Naive thymus-derived CD8-positive, alpha-beta T cell (primary cell): ENCODE results near the gene DNAH9. TPM values are rescaled to one million over a fixed set of nuclear protein-coding genes. Genes with fewer than 3 reads are reported as not detected.

ENCODE experiments used
- ATAC-seq, 2 donors: fragments of 150-1000 bp; cut with Tn5 transposase in 1 of 2; sonication (Bioruptor Pico), chemical (Tn5 transposase) in 1 of 2; 1 replicate in 1 of 2; 2 replicates in 1 of 2; pipeline ENCODE4 v1.10.0; 2021; ENCODE audit warnings: mild to moderate bottlenecking in 2 of 2, moderate library complexity in 2 of 2
- POLR2A ChIA-PET: fragments of 350-600 bp; sonication (Branson Sonifier 250); formaldehyde crosslinking; loops from one replicate; lab custom pipeline; 2021; ENCODE audit warnings: antibody characterized with exemption; lab: Charles Lee
- DNase-seq, 10 donors: peaks; one replicate each; pipeline versions ENCODE4 v3.0.0 to v3.0.0-alpha.2; 2020 to 2022
- H3K27ac Mint-ChIP-seq, 10 donors: one replicate each; pipeline ENCODE4 v1.8.0; 2020 to 2022; ENCODE audit warnings: mild to moderate bottlenecking in 10 of 10, mixed read lengths in 10 of 10, moderate library complexity in 4 of 10, inconsistent platforms in 1 of 10
- H3K27me3 Mint-ChIP-seq, 5 donors: one replicate each; pipeline ENCODE4 v1.8.0; 2021 to 2022; ENCODE audit warnings: mixed read lengths in 5 of 5
- H3K36me3 Mint-ChIP-seq, 3 donors: one replicate each; pipeline ENCODE4 v1.8.0; 2020 to 2022; ENCODE audit warnings: mixed read lengths in 3 of 3, mild to moderate bottlenecking in 2 of 3, inconsistent platforms in 1 of 3
- H3K4me1 Mint-ChIP-seq, 4 donors: one replicate each; pipeline ENCODE4 v1.8.0; 2021 to 2022; ENCODE audit warnings: mixed read lengths in 4 of 4
- H3K4me3 Mint-ChIP-seq, 10 donors: one replicate each; pipeline ENCODE4 v1.8.0; 2020 to 2022; ENCODE audit warnings: mild to moderate bottlenecking in 10 of 10, mixed read lengths in 10 of 10, moderate library complexity in 6 of 10, inconsistent platforms in 1 of 10
- H3K9me3 Mint-ChIP-seq, 9 donors: one replicate each; pipeline ENCODE4 v1.8.0; 2020 to 2022; ENCODE audit warnings: mixed read lengths in 9 of 9, mild to moderate bottlenecking in 3 of 9, inconsistent platforms in 1 of 9, moderate library complexity in 1 of 9
- polyA plus RNA-seq, 3 donors: library from polyadenylated mRNA; unstranded; fragments of 300-500 nt; fragmentation: Illumina TruSeq; gene quantifications; one replicate each; pipeline ENCODE4 v1.2.3, GENCODE V29; 2021
- total RNA-seq, 8 experiments: library from RNA in 2 of 8; stranded (reverse) in 2 of 8; gene quantifications; one replicate each; pipeline ENCODE4 v1.2.3 and lab custom pipeline; 2021 to 2026

Gene DNAH9
- total and polyA plus RNA-seq, 5 experiments from 2014 or later: not detected

DNA sequence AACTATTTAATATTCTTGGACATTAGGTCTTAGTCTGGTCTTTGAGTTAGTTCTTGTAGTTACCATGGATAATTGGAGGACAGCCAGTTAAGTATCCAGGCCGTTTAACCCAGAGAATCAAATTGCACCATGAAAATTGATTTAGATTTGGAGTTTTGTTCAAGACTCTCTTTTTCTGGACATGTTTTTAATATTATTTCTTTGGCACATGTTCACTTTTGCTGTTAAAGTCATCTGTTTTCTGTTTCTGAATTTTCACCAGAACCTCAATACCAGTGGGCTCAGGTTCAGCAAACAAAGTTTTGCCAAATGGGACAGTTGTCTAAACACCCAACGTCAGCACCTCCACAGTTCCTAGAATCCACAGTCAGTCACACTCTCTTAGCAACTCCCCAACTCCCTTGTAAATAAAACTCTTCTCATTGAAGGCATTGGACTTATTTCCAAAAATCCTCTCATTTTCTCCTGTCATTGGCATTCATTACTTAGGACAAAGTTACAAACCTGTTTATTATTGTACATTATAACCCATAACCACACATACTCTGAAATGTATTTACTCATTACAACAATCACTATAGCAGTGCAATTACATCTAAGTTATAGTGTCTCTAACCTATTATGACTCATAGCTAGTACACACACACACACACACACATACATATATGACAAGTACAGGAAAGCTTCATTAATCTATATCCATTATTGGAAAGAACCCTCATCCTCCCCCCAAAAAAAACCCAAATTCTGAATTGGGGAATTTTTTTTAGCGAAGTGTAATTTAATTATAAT, 33.5 kb upstream of the DNAH9 start:
- DNase-seq (no peak), ATAC-seq (no peak)
- Mint-ChIP-seq H3K27me3 (peaks cover 0 to 10% (median 0%) of the 10 kb centered on the region in 5 donors), H3K4me3 (no peak overlapping the region), H3K36me3 (no peaks in the 10 kb centered on the region), H3K4me1 (peaks cover 0 to 1% (median 0%) of the 10 kb centered on the region in 4 donors), H3K9me3 (peaks cover 0 to 10% (median 7%) of the 10 kb centered on the region in 9 donors), H3K27ac (no peak overlapping the region)
- POLR2A ChIA-PET: no interaction called here

DNA sequence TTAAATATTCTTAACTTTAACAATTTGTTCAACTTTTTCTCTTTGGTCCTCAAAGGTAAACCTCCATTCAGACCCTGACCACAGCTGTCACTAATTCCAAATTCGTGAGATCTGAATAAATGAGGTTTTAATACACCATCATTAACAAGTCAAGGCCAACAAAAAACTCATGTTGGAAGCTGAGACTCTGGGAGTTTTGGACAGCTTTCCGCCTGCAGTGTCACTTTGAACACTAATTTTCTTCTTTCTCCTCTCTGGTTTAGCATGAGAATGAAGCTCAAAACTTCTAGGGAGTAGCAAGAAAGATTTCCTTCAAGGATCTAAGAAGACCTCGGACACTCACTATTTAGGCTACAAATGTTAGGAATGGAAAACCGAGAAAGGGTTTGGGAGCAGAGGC, 32.7 kb upstream of the DNAH9 start:
- Mint-ChIP-seq H3K4me1 (peaks cover 0 to 1% (median 0%) of the 10 kb centered on the region in 4 donors), H3K27ac (no peak overlapping the region), H3K9me3 (peaks cover 0 to 10% (median 7%) of the 10 kb centered on the region in 9 donors), H3K4me3 (no peak overlapping the region), H3K27me3 (peaks cover 0 to 10% (median 0%) of the 10 kb centered on the region in 5 donors), H3K36me3 (no peaks in the 10 kb centered on the region)
- DNase-seq (no peak), ATAC-seq (no peak)
- POLR2A ChIA-PET: no interaction called here

GRCh38 chr17:11578998-11579397, 19.3 kb upstream of the DNAH9 start:
- H3K4me3 Mint-ChIP-seq: no peak overlapping the region
- H3K4me1 Mint-ChIP-seq: no peaks in the 10 kb centered on the region
- H3K9me3 Mint-ChIP-seq: peaks cover 0 to 6% (median 2%) of the 10 kb centered on the region in 9 donors
- no peak for ATAC-seq
- no peak overlapping the region for H3K27ac Mint-ChIP-seq
- POLR2A ChIA-PET: no interaction called here
- H3K36me3 Mint-ChIP-seq: no peaks in the 10 kb centered on the region
- DNase-seq: no peak
- H3K27me3 Mint-ChIP-seq: no peaks in the 10 kb centered on the region

- peaks cover 0 to 3% (median 0%) of the 10 kb centered on the region in 3 donors for H3K36me3 Mint-ChIP-seq
- H3K4me1 Mint-ChIP-seq: no peaks in the 10 kb centered on the region
- H3K27ac Mint-ChIP-seq: no peak overlapping the region
- H3K4me3 Mint-ChIP-seq: no peak overlapping the region
- peaks cover 0 to 6% (median 3%) of the 10 kb centered on the region in 9 donors for H3K9me3 Mint-ChIP-seq
- POLR2A ChIA-PET: no interaction called here
- DNase-seq (no peak), ATAC-seq (no peak)
- peaks cover 0 to 2% (median 0%) of the 10 kb centered on the region in 5 donors for H3K27me3 Mint-ChIP-seq
Measured at GRCh38 chr17:11580677-11581076, 17.6 kb upstream of the DNAH9 start.

GRCh38 chr17:11582217-11582616, 16.1 kb upstream of the DNAH9 start:
- peaks cover 0 to 2% (median 0%) of the 10 kb centered on the region in 5 donors for H3K27me3 Mint-ChIP-seq
- H3K9me3 Mint-ChIP-seq: peaks cover 0 to 10% (median 2%) of the 10 kb centered on the region in 9 donors
- peaks cover 0 to 3% (median 0%) of the 10 kb centered on the region in 3 donors for H3K36me3 Mint-ChIP-seq
- H3K27ac Mint-ChIP-seq: no peak overlapping the region
- ATAC-seq (no peak), DNase-seq (no peak)
- no peak overlapping the region for H3K4me3 Mint-ChIP-seq
- POLR2A ChIA-PET: no interaction called here
- H3K4me1 Mint-ChIP-seq: no peaks in the 10 kb centered on the region

- no peak overlapping the region for H3K27ac Mint-ChIP-seq
- H3K9me3 Mint-ChIP-seq: peaks cover 0 to 10% (median 1%) of the 10 kb centered on the region in 9 donors
- POLR2A ChIA-PET: interaction anchor here (0.6 kb wide), 1 partner anchor 1766 kb away, joined by 3 read pairs; no protein-coding TSS in a partner anchor
- ATAC-seq (no peak), DNase-seq (no peak)
- no peaks in the 10 kb centered on the region for H3K4me1 Mint-ChIP-seq
- no peak overlapping the region for H3K4me3 Mint-ChIP-seq
- H3K27me3 Mint-ChIP-seq: peaks cover 0 to 2% (median 0%) of the 10 kb centered on the region in 5 donors
- H3K36me3 Mint-ChIP-seq: peaks cover 0 to 3% (median 0%) of the 10 kb centered on the region in 3 donors
Measured at GRCh38 chr17:11583306-11583992, 14.8 kb upstream of the DNAH9 start.

DNA sequence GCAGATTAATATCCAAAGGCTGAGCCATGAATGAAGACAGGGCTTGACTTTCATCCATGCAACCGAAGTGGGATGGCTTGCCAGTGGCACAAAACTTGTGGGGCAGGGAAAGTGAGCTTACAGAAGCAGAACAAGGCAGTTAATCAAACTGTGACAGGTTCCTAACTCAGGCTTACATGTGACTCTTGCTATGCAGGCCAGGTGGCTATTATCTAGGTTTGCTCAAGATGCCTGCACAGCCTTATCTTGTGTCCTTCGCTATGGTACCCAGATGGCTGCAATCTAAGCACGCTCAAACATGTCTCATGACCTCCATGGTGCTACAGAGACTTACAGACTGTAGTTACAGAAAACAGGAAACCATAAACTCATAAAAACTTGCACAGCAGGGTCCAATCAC, 8.6 kb upstream of the DNAH9 start:
- peaks cover 0 to 5% (median 0%) of the 10 kb centered on the region in 3 donors for H3K36me3 Mint-ChIP-seq
- no peak overlapping the region for H3K4me3 Mint-ChIP-seq
- peaks cover 0 to 25% (median 8%) of the 10 kb centered on the region in 9 donors for H3K9me3 Mint-ChIP-seq
- ATAC-seq: no peak
- H3K27ac Mint-ChIP-seq: no peak overlapping the region
- peaks cover 0 to 7% (median 0%) of the 10 kb centered on the region in 5 donors for H3K27me3 Mint-ChIP-seq
- POLR2A ChIA-PET: no interaction called here
- H3K4me1 Mint-ChIP-seq: no peaks in the 10 kb centered on the region
- no peak for DNase-seq

DNA sequence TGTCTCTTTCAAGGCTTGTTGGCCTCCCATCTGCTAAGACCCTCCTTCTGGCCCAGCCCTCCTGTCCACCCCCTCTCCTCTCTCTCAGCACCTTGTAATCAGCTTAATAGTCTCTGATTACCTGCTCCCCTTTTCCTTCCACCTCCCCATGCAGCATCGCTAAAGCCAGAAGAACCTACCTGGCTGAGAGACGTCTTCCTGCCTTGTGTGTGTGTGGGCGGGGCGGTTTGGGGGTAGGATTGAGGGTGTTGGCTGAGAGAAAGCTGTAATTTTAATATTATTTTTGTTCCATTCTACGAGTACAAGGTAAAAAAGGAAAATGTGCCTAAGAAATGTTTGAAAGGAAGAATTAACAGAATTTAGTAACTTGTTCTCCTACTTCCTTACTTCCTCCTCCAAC, 3.4 kb downstream of the DNAH9 start:
- ATAC-seq: no peak
- peaks cover 2 to 5% (median 4%) of the 10 kb centered on the region in 4 donors for H3K4me1 Mint-ChIP-seq
- H3K9me3 Mint-ChIP-seq: peaks cover 0 to 12% (median 0%) of the 10 kb centered on the region in 9 donors
- POLR2A ChIA-PET: no interaction called here
- peaks cover 11 to 46% (median 24%) of the 10 kb centered on the region in 5 donors for H3K27me3 Mint-ChIP-seq
- no peak overlapping the region for H3K27ac Mint-ChIP-seq
- H3K4me3 Mint-ChIP-seq: no peak overlapping the region
- peaks cover 0 to 8% (median 0%) of the 10 kb centered on the region in 3 donors for H3K36me3 Mint-ChIP-seq
- DNase-seq: no peak

DNA sequence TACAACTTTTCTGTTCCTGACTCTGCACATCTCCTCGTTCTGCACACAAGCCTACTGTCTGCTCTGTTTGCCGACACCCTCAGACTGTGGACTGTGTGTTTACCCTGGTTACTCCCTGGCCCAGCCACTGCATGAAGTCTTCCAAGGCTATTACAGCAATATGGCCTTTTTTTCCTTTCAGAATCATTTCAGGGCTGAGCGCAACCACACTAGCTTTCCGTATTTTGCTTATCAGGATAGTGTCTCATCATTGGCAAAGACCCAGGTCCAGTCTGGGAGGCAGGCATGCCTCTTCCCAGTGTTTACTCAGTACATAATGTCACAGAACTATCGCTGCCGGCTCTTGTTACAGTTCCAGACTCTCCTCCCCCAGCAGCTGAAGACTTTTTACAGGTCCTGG, 10.1 kb downstream of the DNAH9 start:
- peaks cover 0 to 25% (median 6%) of the 10 kb centered on the region in 5 donors for H3K27me3 Mint-ChIP-seq
- H3K4me3 Mint-ChIP-seq: no peak overlapping the region
- peaks cover 0 to 7% (median 0%) of the 10 kb centered on the region in 9 donors for H3K9me3 Mint-ChIP-seq
- DNase-seq (no peak), ATAC-seq (no peak)
- peak overlapping the region in 1 of 10 donors; percentile 32 for H3K27ac Mint-ChIP-seq
- H3K4me1 Mint-ChIP-seq: no peaks in the 10 kb centered on the region
- H3K36me3 Mint-ChIP-seq: no peaks in the 10 kb centered on the region
- POLR2A ChIA-PET: no interaction called here

DNA sequence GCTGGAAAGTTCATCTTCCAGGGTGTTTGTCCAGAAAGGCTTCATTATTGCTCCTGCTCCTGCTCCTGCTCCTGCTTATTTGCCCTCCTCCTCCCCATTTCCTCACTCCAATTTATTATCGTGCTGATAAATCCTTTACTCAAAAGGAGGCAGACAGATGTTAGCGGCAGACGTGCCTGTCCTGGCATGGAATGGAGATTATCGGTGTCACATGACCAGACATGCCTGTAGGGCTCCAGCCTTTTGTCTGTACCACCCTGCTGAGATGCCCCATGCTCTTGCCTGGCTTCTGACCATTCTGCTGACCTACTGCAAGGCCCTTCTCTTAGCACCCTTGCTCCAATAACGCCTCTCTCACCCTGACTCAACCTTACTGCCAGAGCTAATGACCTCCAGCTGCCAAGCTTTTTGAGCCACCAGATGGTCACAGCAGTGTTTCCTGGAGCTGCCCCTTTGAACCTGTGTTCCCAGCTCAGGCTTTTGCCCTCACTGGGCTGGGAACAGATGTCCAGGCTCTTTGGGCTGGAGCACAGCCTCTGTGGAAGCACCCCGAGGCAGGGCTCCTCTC, 12.8 kb downstream of the DNAH9 start:
- POLR2A ChIA-PET: no interaction called here
- Mint-ChIP-seq H3K4me3 (no peak overlapping the region), H3K9me3 (peaks cover 0 to 5% (median 0%) of the 10 kb centered on the region in 9 donors), H3K4me1 (no peaks in the 10 kb centered on the region), H3K36me3 (no peaks in the 10 kb centered on the region), H3K27me3 (peaks cover 0 to 25% (median 6%) of the 10 kb centered on the region in 5 donors), H3K27ac (no peak overlapping the region)
- DNase-seq (no peak), ATAC-seq (no peak)

DNA sequence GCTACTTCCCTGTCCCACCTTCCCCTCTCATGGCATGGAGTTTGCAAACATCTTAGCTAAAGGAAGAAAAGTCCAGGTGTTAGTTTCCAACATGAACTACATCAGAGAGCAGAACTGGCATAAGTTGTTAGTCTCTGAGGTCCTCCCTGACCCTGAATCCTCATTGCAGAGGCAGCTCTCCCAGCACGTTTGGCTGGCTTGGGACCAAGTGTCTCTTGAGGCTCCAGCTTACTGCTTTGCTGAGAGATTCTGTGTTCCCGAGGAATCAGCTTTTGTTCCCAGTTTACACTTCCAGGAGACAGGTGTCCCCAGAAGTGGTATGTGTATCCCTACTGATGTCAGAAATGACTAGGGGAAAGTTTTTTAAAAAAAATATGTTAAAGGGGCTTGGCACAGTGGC, 14.7 kb downstream of the DNAH9 start:
- Mint-ChIP-seq H3K27me3 (peaks cover 0 to 25% (median 6%) of the 10 kb centered on the region in 5 donors), H3K4me1 (no peaks in the 10 kb centered on the region), H3K4me3 (no peak overlapping the region), H3K9me3 (peaks cover 0 to 3% (median 0%) of the 10 kb centered on the region in 9 donors), H3K36me3 (no peaks in the 10 kb centered on the region), H3K27ac (no peak overlapping the region)
- POLR2A ChIA-PET: no interaction called here
- ATAC-seq: no peak
- DNase-seq: no peak

DNA sequence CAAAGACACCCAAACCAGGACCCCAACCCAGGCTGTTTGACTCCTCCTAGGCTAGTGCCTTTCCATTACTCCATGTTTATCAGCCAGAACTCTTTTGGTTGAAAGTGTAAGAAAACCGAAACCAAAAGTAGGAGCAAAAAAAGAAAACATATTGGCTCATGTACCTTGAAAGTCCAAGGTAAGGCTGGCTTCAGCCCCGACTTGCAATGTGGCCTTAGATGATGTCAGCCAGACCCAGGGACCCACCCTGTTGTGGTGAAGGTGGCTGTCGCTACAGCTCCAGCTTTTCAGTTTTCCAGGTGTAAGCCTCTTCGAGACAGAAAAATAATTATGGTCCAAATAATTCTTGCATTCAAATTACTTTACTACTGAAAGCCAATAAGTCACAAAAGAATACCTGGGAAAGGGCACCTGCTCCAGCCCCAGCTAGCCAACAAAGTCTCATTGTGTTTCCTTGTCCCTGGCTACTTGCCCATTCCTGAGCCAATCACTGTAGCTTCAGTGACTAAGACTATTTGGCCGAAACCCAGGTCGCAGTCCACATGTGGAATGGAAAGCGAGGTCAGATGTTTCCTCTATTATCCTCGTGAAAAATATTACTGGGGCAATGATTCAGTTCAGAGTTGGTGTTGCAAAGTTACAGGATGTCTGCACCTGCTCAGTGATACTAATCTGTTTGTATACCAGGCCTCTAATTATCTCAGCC, 20.7 kb downstream of the DNAH9 start:
- ATAC-seq: no peak
- H3K27ac Mint-ChIP-seq: no peak overlapping the region
- POLR2A ChIA-PET: no interaction called here

More for the DNA sequence above, 20.7 kb downstream of the DNAH9 start:
- Mint-ChIP-seq H3K4me1 (no peaks in the 10 kb centered on the region), H3K9me3 (peaks cover 0 to 12% (median 0%) of the 10 kb centered on the region in 9 donors), H3K36me3 (no peaks in the 10 kb centered on the region), H3K27me3 (peaks cover 0 to 5% (median 1%) of the 10 kb centered on the region in 5 donors), H3K4me3 (no peak overlapping the region)
- DNase-seq: no peak
